ENCODE results near the gene PRKAG2.

GRCh38 chr7:151806952-151807775 lies 69.8 kb downstream of the PRKAG2 start:
- TF ChIP-seq PBX3 (IDR thresholded peaks at IDR 0.05), result no peak
- TF ChIP-seq YY1 (IDR thresholded peaks at IDR 0.05; ENCODE audit: low read depth), result no peak
- TF ChIP-seq FOXM1 (IDR thresholded peaks at IDR 0.05; ENCODE audit: low read depth), result no peak
- no peak for TF ChIP-seq EZH2phosphoT487 (IDR thresholded peaks at IDR 0.05; ENCODE audit: borderline replicate concordance, low read depth)
- TF ChIP-seq RXRA (IDR thresholded peaks at IDR 0.05; ENCODE audit: borderline replicate concordance, low read depth), result no peak
- no peak for TF ChIP-seq CTCF (IDR thresholded peaks at IDR 0.05)
- TF ChIP-seq RAD21 (IDR thresholded peaks at IDR 0.05; ENCODE audit: low read length), result no peak
- TF ChIP-seq POLR2AphosphoS5 (IDR thresholded peaks at IDR 0.05; ENCODE audit: low read depth, low read length), result no peak
